HG03103 (cell line): Measurements from ENCODE around the gene LIPI.
A peak's percentile ranks its signal among the peaks of the same experiment; 100 is the strongest.
"Not testable (repeated sequence)": the region's sequence is repeated elsewhere in the genome, so short reads cannot be mapped to it uniquely, and the experiment has no call there.

Experiments used
- ATAC-seq: cut with Tn5 transposase; IDR thresholded peaks from one replicate; pipeline ENCODE4 v1.9.1; 2021; ENCODE audit warnings: low read depth; ENCODE audit not compliant: unreplicated experiment

The LIPI gene

GRCh38 chr21:14210738-14211137 is at the start of gene LIPI:
Gene LIPI (minus strand): TSS chr21:14210955. CDS start chr21:14210845, 110 bp downstream.
- ATAC-seq, result no peak

- no peak for ATAC-seq
Measured at GRCh38 chr21:14260174-14260764, 49.5 kb upstream of the LIPI start.

- peak; percentile 79 for ATAC-seq
Measured at GRCh38 chr21:14259747-14260146, 49.0 kb upstream of the LIPI start.

- ATAC-seq, result no peak
Measured at GRCh38 chr21:14251336-14251735, 40.6 kb upstream of the LIPI start.

GRCh38 chr21:14245711-14246110 is 35.0 kb upstream of the LIPI start:
- ATAC-seq, result no peak

GRCh38 chr21:14244911-14245310 is 34.2 kb upstream of the LIPI start:
- no peak for ATAC-seq

- ATAC-seq, result no peak
Measured at GRCh38 chr21:14243874-14244273, 33.1 kb upstream of the LIPI start.

GRCh38 chr21:14243461-14243860 is 32.7 kb upstream of the LIPI start:
- no peak for ATAC-seq

GRCh38 chr21:14241297-14241696 is 30.5 kb upstream of the LIPI start:
- ATAC-seq, result no peak

- no peak for ATAC-seq
Measured at GRCh38 chr21:14239281-14239680, 28.5 kb upstream of the LIPI start.

GRCh38 chr21:14236180-14236579 is 25.4 kb upstream of the LIPI start:
- ATAC-seq, result no peak

- ATAC-seq, result no peak
Measured at GRCh38 chr21:14235101-14235500, 24.3 kb upstream of the LIPI start.

GRCh38 chr21:14229399-14229798 is 18.6 kb upstream of the LIPI start:
- no peak for ATAC-seq

GRCh38 chr21:14223365-14223764 is 12.6 kb upstream of the LIPI start:
- no peak for ATAC-seq

- ATAC-seq, result peak; percentile 98
Measured at GRCh38 chr21:14215971-14216641, 5.4 kb upstream of the LIPI start, which contains the start of gene RBM11. Gene RBM11 (plus strand): TSS chr21:14216157. CDS start chr21:14216187, 30 bp downstream.

GRCh38 chr21:14213164-14213563 is 2.4 kb upstream of the LIPI start:
- ATAC-seq, result no peak

GRCh38 chr21:14206222-14206621 is 4.5 kb downstream of the LIPI start:
- no peak for ATAC-seq

- ATAC-seq, result not testable (repeated sequence)
Measured at GRCh38 chr21:14166463-14167223, 44.1 kb downstream of the LIPI start.

- ATAC-seq, result no peak
Measured at GRCh38 chr21:14143999-14144398, 66.8 kb downstream of the LIPI start.

GRCh38 chr21:14124266-14124665 is 86.5 kb downstream of the LIPI start:
- no peak for ATAC-seq

- no peak for ATAC-seq
Measured at GRCh38 chr21:14121719-14122118, 89.0 kb downstream of the LIPI start.
